Spleen (tissue), 7 donors: ENCODE data around the gene PNPLA2.
A peak's percentile ranks its signal among the peaks of the same experiment; 100 is the strongest.

Source experiments
- CTCF ChIP-seq, 11 experiments: fragments of 200-600 bp in 7 of 11; fragments of 450-650 bp in 4 of 11; sonication (generic) in 4 of 11; IDR thresholded peaks in 8 of 11; conservative IDR thresholded peaks in 3 of 11; 1 replicate in 7 of 11; 2 replicates in 4 of 11; pipeline versions ENCODE4 v1.4.0 to v1.8.0; 2016 to 2021; ENCODE audit warnings: antibody characterized with exemption in 11 of 11, inconsistent platforms in 4 of 11, mild to moderate bottlenecking in 1 of 11
- POLR2AphosphoS5 ChIP-seq, 3 donors: sonication (generic); formaldehyde crosslinking; IDR thresholded peaks; one replicate each; pipeline ENCODE4 v1.5.1; 2017; ENCODE audit warnings: antibody characterized with exemption in 3 of 3
- donor health status: DM: no; HTN: no; CAD: no; lungs with moderate emphysema.
- donor health status: DM: no; HTN: no; CAD: no.
- donor health status: DM: no; HTN: no; CAD: no.

- no peak for TF ChIP-seq CTCF (IDR thresholded peaks at IDR 0.05 in 8 of 11, conservative IDR thresholded peaks at IDR 0.05 in 3 of 11)
- TF ChIP-seq POLR2AphosphoS5 (IDR thresholded peaks at IDR 0.05) = peak in 1 of 3 donors; percentile 47
Observed at GRCh38 chr11:862696-863022, 43.9 kb downstream of the PNPLA2 start.
